ENCODE measurements around the gene CGN. TPM values are rescaled to one million over a fixed set of nuclear protein-coding genes. Genes with fewer than 3 reads are reported as not detected.

The CGN gene
- total RNA-seq, 4 donors from 2014 or later: 0.44 to 0.98 TPM; not detected in 2

DNA sequence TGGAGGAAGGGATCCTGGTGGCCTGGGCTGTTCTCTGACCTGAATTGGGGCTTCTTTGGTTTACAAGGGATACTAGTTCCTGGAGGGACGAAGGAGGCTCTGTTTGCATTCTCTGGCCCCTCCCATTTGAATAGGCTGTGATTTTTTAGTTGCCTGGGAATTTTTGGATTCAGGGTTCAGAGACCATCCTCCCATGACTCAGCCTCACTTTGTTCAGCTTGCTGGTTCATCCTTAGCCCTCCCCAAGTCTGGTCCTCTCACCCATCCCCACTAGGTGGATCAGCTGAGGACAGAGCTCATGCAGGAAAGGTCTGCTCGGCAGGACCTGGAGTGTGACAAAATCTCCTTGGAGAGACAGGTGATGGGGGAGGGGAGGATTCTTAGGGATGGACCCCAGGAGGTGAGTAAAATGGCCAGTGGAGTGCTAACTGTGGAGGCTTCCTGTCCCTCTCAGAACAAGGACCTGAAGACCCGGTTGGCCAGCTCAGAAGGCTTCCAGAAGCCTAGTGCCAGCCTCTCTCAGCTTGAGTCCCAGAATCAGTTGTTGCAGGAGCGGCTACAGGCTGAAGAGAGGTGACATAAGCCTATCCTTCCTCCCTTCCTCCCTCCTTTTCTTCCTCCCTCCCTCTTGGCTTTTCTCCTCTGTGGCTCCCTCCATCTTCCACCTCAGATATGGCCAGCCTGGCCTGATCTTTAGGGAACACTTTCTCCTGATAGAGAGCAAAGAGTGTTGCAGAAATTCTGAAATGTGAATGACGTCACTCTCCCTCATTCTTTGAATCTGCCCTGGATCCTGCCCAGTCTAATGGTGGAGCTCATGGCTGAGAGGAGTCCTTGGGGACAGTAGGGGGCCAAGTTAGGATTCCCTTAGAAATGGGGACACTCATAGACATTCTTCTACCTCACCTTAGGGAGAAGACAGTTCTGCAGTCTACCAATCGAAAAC, 24.4 kb downstream of the CGN start:
- TF ChIP-seq, protein P1, sequence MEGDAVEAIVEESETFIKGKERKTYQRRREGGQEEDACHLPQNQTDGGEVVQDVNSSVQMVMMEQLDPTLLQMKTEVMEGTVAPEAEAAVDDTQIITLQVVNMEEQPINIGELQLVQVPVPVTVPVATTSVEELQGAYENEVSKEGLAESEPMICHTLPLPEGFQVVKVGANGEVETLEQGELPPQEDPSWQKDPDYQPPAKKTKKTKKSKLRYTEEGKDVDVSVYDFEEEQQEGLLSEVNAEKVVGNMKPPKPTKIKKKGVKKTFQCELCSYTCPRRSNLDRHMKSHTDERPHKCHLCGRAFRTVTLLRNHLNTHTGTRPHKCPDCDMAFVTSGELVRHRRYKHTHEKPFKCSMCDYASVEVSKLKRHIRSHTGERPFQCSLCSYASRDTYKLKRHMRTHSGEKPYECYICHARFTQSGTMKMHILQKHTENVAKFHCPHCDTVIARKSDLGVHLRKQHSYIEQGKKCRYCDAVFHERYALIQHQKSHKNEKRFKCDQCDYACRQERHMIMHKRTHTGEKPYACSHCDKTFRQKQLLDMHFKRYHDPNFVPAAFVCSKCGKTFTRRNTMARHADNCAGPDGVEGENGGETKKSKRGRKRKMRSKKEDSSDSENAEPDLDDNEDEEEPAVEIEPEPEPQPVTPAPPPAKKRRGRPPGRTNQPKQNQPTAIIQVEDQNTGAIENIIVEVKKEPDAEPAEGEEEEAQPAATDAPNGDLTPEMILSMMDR (IDR thresholded peaks at IDR 0.05; ENCODE audit: low read depth): no peak

DNA sequence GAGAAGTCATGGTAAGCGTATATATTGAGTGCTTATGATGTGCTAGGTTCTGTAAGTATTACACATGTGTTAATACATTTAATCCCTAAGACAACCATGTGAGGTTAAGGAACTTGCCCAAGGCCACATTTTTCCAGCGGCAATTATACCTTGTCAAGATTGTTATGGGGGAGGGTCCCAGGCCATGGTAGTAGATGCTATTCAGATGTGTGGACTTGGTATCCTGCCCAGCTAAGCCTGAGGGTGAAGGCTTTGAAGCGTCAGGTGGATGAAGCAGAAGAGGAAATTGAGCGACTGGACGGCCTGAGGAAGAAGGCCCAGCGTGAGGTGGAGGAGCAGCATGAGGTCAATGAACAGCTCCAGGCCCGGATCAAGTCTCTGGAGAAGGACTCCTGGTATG, 25.3 kb downstream of the CGN start:
- TF ChIP-seq, protein P1 (IDR thresholded peaks at IDR 0.05; ENCODE audit: low read depth): no peak

DNA sequence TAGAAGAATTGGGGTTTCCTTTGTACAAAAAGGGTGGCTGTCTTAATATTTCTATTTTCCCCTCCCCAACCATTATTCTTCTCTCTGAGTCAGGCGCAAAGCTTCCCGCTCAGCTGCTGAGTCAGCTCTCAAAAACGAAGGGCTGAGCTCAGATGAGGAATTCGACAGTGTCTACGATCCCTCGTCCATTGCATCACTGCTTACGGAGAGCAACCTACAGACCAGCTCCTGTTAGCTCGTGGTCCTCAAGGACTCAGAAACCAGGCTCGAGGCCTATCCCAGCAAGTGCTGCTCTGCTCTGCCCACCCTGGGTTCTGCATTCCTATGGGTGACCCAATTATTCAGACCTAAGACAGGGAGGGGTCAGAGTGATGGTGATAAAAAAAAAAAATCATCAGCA, 25.9 kb downstream of the CGN start:
- TF ChIP-seq, protein P1 (IDR thresholded peaks at IDR 0.05; ENCODE audit: low read depth): no peak

DNA sequence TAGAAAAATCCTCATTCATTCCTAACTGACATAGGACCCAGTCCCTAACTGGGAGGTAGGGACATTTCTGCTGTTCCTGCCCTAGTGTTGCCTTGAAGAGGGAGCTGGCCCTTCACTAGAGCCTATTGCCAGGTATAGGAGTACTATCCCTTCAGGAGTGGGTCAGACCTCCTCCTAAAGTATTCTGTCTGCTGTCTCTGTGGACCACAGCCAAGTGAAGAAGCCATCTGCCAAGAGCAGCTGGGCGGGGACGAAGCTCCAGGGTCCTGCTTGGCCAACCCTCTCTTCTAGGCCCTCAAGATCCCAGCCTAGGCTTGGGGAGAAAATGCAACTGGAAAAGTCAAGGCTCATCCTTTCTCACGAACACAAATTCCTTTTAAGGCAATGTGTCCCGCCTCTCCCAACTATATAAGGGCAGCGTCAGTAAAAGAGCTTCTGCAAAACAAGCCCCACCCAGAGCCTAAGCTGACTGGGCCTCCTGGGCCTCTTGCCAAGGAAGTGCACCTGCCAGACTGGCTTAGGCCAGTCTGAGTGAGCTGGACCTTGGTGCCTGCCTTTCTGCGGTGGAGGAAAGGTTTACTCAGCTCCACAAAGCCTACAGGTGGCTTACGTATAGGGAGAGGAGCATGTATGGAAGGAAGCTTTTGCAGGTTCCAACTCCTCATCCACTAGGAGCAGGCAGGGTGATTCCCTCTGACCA, 28.3 kb downstream of the CGN start:
- TF ChIP-seq, protein P1 (IDR thresholded peaks at IDR 0.05; ENCODE audit: low read depth): no peak

DNA sequence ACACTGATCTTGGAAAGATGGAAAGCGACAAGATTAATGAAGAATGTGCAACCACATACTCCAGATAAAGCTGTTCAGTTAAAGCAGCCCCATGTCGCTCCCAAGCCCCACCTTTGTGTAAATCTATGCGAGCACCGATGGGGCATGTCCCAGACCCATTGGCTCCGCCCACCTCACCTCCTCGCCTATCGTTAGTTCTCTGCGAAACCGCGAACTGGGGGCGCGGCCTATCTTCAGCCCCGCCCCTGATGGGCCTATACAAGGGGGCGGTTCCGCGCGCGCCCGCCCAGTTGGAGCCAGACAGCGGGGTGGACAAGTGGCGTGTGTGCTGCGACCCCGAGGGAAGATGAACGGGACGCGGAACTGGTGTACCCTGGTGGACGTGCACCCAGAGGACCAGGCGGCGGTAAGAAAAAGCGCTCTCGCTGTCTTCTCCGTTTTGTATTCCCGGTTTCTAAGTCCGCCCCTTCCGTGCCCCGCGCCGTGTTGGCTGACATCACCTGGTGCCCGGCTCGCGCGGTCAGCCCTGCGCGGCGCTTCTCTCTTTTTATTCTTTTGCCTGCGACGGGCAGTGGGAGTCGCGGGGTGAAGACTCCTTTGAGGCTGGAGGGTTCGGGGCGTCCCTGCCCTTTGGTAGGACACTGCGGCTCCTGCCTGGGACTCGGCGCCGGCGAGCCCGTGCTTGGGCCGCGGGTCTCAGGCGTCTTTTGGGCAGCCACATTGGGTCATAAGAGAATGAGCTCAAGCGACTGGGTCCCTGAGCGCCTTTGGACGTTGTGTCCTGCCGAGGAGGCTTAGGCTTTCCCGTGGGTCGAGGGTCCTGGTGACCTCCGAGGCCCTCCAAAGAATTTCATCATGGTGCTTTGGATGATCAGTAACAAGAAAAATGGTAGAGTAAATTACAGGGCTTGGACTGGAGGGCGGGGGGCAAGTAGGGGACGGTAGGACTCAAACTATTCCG, 29.1 kb downstream of the CGN start, which contains the start of gene TUFT1:
Gene TUFT1 (plus strand): TSS at position 289 of the 961 bp plus-strand sequence. CDS start 58 bp downstream, at position 347.
- TF ChIP-seq, protein P1 (IDR thresholded peaks at IDR 0.05; ENCODE audit: low read depth): no peak

DNA sequence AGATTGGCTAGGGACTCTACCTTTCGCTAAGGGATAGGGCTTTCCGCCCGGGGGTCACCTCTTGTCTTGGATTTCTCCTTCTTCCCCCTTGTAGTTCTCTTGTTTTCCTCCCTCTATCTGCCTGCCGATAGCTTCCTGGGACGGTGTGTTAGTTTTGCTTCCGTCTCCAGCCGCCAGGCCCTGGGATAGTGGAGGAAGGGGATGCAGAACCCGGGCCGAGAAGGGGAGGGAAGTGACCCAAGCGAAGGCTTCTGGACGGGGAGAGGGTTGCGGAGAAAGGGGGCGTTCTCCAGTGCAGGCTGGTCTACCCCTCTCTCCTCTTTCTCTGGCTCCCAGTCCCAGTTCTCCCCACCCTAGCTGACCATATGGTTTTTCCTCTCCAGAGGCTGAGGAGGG, 29.8 kb downstream of the CGN start:
- TF ChIP-seq, protein P1 (IDR thresholded peaks at IDR 0.05; ENCODE audit: low read depth): no peak
